ENCODE measurements around the gene KDM5C. TPM values are rescaled to one million over a fixed set of nuclear protein-coding genes. Genes with fewer than 3 reads are reported as not detected.
"Not testable (repeated sequence)": the region's sequence is repeated elsewhere in the genome, so short reads cannot be mapped to it uniquely, and the experiment has no call there.

The KDM5C gene
- total RNA-seq, 1 experiment from 2014 or later = 52.9 TPM

- DNase-seq = peak; percentile 61
Measured at GRCh38 chrX:53190363-53190960, 34.5 kb downstream of the KDM5C start.

GRCh38 chrX:53188763-53189162, 36.2 kb downstream of the KDM5C start:
- Histone ChIP-seq H3K9me3 (ENCODE audit: low read length) (no peaks in the 10 kb centered on the region), H3K36me3 (ENCODE audit: insufficient read depth, low read length) (no peaks in the 10 kb centered on the region; the same call in 1 of the 2 replicates), H3K27ac (ENCODE audit: low read length) (no peak overlapping the region), H2AFZ (ENCODE audit: low read length) (no peak overlapping the region), H4K20me1 (ENCODE audit: insufficient read depth, low read depth, low read length) (no peaks in the 10 kb centered on the region), H3K4me3 (ENCODE audit: low read length) (no peak overlapping the region), H3K9me2 (replicated peaks; ENCODE audit: insufficient read depth, low read length) (no peaks in the 10 kb centered on the region), H3K4me2 (ENCODE audit: low read depth, low read length, poor library complexity, severe bottlenecking) (no peak overlapping the region), H3K79me2 (ENCODE audit: low read length) (no peaks in the 10 kb centered on the region), H3K27me3 (ENCODE audit: low read length) (no peaks in the 10 kb centered on the region), H3K9ac (ENCODE audit: low read length) (no peak overlapping the region), H3K4me1 (ENCODE audit: low read length) (no peaks in the 10 kb centered on the region)
- no peak for DNase-seq

More at GRCh38 chrX:53190363-53190960, 34.5 kb downstream of the KDM5C start:
- Histone ChIP-seq H3K4me2 (ENCODE audit: low read depth, low read length, poor library complexity, severe bottlenecking) (no peak overlapping the region), H3K4me1 (ENCODE audit: low read length) (no peaks in the 10 kb centered on the region), H3K9ac (ENCODE audit: low read length) (no peak overlapping the region), H3K27me3 (ENCODE audit: low read length) (no peaks in the 10 kb centered on the region), H3K9me2 (replicated peaks; ENCODE audit: insufficient read depth, low read length) (no peaks in the 10 kb centered on the region), H3K79me2 (ENCODE audit: low read length) (no peaks in the 10 kb centered on the region), H2AFZ (ENCODE audit: low read length) (no peak overlapping the region), H3K4me3 (ENCODE audit: low read length) (no peak overlapping the region), H4K20me1 (ENCODE audit: insufficient read depth, low read depth, low read length) (no peaks in the 10 kb centered on the region), H3K36me3 (ENCODE audit: insufficient read depth, low read length) (no peaks in the 10 kb centered on the region; the same call in 1 of the 2 replicates), H3K9me3 (ENCODE audit: low read length) (no peaks in the 10 kb centered on the region), H3K27ac (ENCODE audit: low read length) (no peak overlapping the region)

GRCh38 chrX:53186351-53186750, 38.7 kb downstream of the KDM5C start:
- Histone ChIP-seq H3K9ac (ENCODE audit: low read length) (no peak overlapping the region), H3K27ac (ENCODE audit: low read length) (no peak overlapping the region), H2AFZ (ENCODE audit: low read length) (no peak overlapping the region), H3K79me2 (ENCODE audit: low read length) (no peaks in the 10 kb centered on the region), H4K20me1 (ENCODE audit: insufficient read depth, low read depth, low read length) (no peaks in the 10 kb centered on the region), H3K4me1 (ENCODE audit: low read length) (no peaks in the 10 kb centered on the region), H3K4me2 (ENCODE audit: low read depth, low read length, poor library complexity, severe bottlenecking) (no peak overlapping the region), H3K9me3 (ENCODE audit: low read length) (no peaks in the 10 kb centered on the region), H3K27me3 (ENCODE audit: low read length) (no peaks in the 10 kb centered on the region), H3K9me2 (replicated peaks; ENCODE audit: insufficient read depth, low read length) (no peaks in the 10 kb centered on the region), H3K36me3 (ENCODE audit: insufficient read depth, low read length) (no peaks in the 10 kb centered on the region), H3K4me3 (ENCODE audit: low read length) (no peak overlapping the region)
- no peak for DNase-seq

- H3K27ac ChIP-seq (ENCODE audit: low read length) = no peak overlapping the region
- no peaks in the 10 kb centered on the region for H3K9me3 ChIP-seq (ENCODE audit: low read length)
- no peaks in the 10 kb centered on the region for H3K4me1 ChIP-seq (ENCODE audit: low read length)
- no peak for DNase-seq
- no peak overlapping the region for H2AFZ ChIP-seq (ENCODE audit: low read length)
- no peaks in the 10 kb centered on the region for H4K20me1 ChIP-seq (ENCODE audit: insufficient read depth, low read depth, low read length)
- no peaks in the 10 kb centered on the region for H3K36me3 ChIP-seq (ENCODE audit: insufficient read depth, low read length)
- no peak overlapping the region for H3K4me3 ChIP-seq (ENCODE audit: low read length)
- no peaks in the 10 kb centered on the region for H3K27me3 ChIP-seq (ENCODE audit: low read length)
- no peaks in the 10 kb centered on the region for H3K79me2 ChIP-seq (ENCODE audit: low read length)
- no peak overlapping the region for H3K4me2 ChIP-seq (ENCODE audit: low read depth, low read length, poor library complexity, severe bottlenecking)
- no peak overlapping the region for H3K9ac ChIP-seq (ENCODE audit: low read length)
- no peaks in the 10 kb centered on the region for H3K9me2 ChIP-seq (replicated peaks; ENCODE audit: insufficient read depth, low read length)
Measured at GRCh38 chrX:53184836-53185235, 40.2 kb downstream of the KDM5C start.

- H3K27me3 ChIP-seq (ENCODE audit: low read length) = no peaks in the 10 kb centered on the region
- H2AFZ ChIP-seq (ENCODE audit: low read length) = no peak overlapping the region
- H3K9ac ChIP-seq (ENCODE audit: low read length) = no peak overlapping the region
- H3K27ac ChIP-seq (ENCODE audit: low read length) = no peak overlapping the region
- H3K79me2 ChIP-seq (ENCODE audit: low read length) = no peaks in the 10 kb centered on the region
- H3K4me2 ChIP-seq (ENCODE audit: low read depth, low read length, poor library complexity, severe bottlenecking) = no peak overlapping the region
- H3K9me2 ChIP-seq (replicated peaks; ENCODE audit: insufficient read depth, low read length) = no peaks in the 10 kb centered on the region
- H3K4me1 ChIP-seq (ENCODE audit: low read length) = no peaks in the 10 kb centered on the region
- no peaks in the 10 kb centered on the region for H3K36me3 ChIP-seq (ENCODE audit: insufficient read depth, low read length)
- no peaks in the 10 kb centered on the region for H3K9me3 ChIP-seq (ENCODE audit: low read length)
- H3K4me3 ChIP-seq (ENCODE audit: low read length) = no peak overlapping the region
- peak; percentile 54 for DNase-seq
- H4K20me1 ChIP-seq (ENCODE audit: insufficient read depth, low read depth, low read length) = no peaks in the 10 kb centered on the region
Measured at GRCh38 chrX:53171356-53171755, 53.7 kb downstream of the KDM5C start.

GRCh38 chrX:53166103-53166502, 58.9 kb downstream of the KDM5C start:
- no peaks in the 10 kb centered on the region; the same call in 1 of the 2 replicates for H3K79me2 ChIP-seq (ENCODE audit: low read length)
- H3K9me3 ChIP-seq (ENCODE audit: low read length) = no peaks in the 10 kb centered on the region
- H3K9ac ChIP-seq (ENCODE audit: low read length) = no peak overlapping the region
- no peaks in the 10 kb centered on the region for H3K4me1 ChIP-seq (ENCODE audit: low read length)
- H3K27ac ChIP-seq (ENCODE audit: low read length) = no peak overlapping the region
- no peaks in the 10 kb centered on the region for H4K20me1 ChIP-seq (ENCODE audit: insufficient read depth, low read depth, low read length)
- no peaks in the 10 kb centered on the region for H3K36me3 ChIP-seq (ENCODE audit: insufficient read depth, low read length)
- no peak overlapping the region for H2AFZ ChIP-seq (ENCODE audit: low read length)
- no peaks in the 10 kb centered on the region for H3K27me3 ChIP-seq (ENCODE audit: low read length)
- no peak overlapping the region for H3K4me2 ChIP-seq (ENCODE audit: low read depth, low read length, poor library complexity, severe bottlenecking)
- H3K4me3 ChIP-seq (ENCODE audit: low read length) = no peak overlapping the region
- no peak for DNase-seq
- H3K9me2 ChIP-seq (replicated peaks; ENCODE audit: insufficient read depth, low read length) = no peaks in the 10 kb centered on the region

- H3K27me3 ChIP-seq (ENCODE audit: low read length); H3K9me3 ChIP-seq (ENCODE audit: low read length); H3K4me1 ChIP-seq (ENCODE audit: low read length); H4K20me1 ChIP-seq (ENCODE audit: insufficient read depth, low read depth, low read length); H3K9me2 ChIP-seq (replicated peaks; ENCODE audit: insufficient read depth, low read length); DNase-seq; H3K4me3 ChIP-seq (ENCODE audit: low read length); H3K27ac ChIP-seq (ENCODE audit: low read length); H2AFZ ChIP-seq (ENCODE audit: low read length); H3K9ac ChIP-seq (ENCODE audit: low read length); H3K36me3 ChIP-seq (ENCODE audit: insufficient read depth, low read length); H3K79me2 ChIP-seq (ENCODE audit: low read length); H3K4me2 ChIP-seq (ENCODE audit: low read depth, low read length, poor library complexity, severe bottlenecking): not testable (repeated sequence)
Measured at GRCh38 chrX:53164566-53164965, 60.4 kb downstream of the KDM5C start.

GRCh38 chrX:53163436-53163835, 61.6 kb downstream of the KDM5C start:
- no peak for DNase-seq
- Histone ChIP-seq H3K4me2 (ENCODE audit: low read depth, low read length, poor library complexity, severe bottlenecking) (no peak overlapping the region), H3K9me2 (replicated peaks; ENCODE audit: insufficient read depth, low read length) (no peaks in the 10 kb centered on the region), H3K27ac (ENCODE audit: low read length) (no peak overlapping the region), H3K4me1 (ENCODE audit: low read length) (no peaks in the 10 kb centered on the region), H3K36me3 (ENCODE audit: insufficient read depth, low read length) (no peaks in the 10 kb centered on the region), H3K9me3 (ENCODE audit: low read length) (no peaks in the 10 kb centered on the region), H3K79me2 (ENCODE audit: low read length) (no peaks in the 10 kb centered on the region; the same call in 1 of the 2 replicates), H2AFZ (ENCODE audit: low read length) (no peak overlapping the region), H3K27me3 (ENCODE audit: low read length) (no peaks in the 10 kb centered on the region), H3K9ac (ENCODE audit: low read length) (no peak overlapping the region), H4K20me1 (ENCODE audit: insufficient read depth, low read depth, low read length) (no peaks in the 10 kb centered on the region), H3K4me3 (ENCODE audit: low read length) (no peak overlapping the region)
